Measurements from ENCODE around the gene RHBDL1.

The RHBDL1 gene

GRCh38 chr16:651844-652243 lies 23.6 kb upstream of the RHBDL1 start:
- DNase-seq (ENCODE audit: extremely low spot score): no peak
- no peak for TF ChIP-seq CTCF (IDR thresholded peaks at IDR 0.05; ENCODE audit: control extremely low read depth, extremely low read depth, low read depth, missing control alignments)
- ChIA-PET POLR2A (no interaction called here), CTCF (interaction anchor here (1.0 to 8.2 kb wide), 3 partner anchors 8 to 268 kb away, joined by 3 to 57 read pairs (median 3); no protein-coding TSS in a partner anchor)

DNA sequence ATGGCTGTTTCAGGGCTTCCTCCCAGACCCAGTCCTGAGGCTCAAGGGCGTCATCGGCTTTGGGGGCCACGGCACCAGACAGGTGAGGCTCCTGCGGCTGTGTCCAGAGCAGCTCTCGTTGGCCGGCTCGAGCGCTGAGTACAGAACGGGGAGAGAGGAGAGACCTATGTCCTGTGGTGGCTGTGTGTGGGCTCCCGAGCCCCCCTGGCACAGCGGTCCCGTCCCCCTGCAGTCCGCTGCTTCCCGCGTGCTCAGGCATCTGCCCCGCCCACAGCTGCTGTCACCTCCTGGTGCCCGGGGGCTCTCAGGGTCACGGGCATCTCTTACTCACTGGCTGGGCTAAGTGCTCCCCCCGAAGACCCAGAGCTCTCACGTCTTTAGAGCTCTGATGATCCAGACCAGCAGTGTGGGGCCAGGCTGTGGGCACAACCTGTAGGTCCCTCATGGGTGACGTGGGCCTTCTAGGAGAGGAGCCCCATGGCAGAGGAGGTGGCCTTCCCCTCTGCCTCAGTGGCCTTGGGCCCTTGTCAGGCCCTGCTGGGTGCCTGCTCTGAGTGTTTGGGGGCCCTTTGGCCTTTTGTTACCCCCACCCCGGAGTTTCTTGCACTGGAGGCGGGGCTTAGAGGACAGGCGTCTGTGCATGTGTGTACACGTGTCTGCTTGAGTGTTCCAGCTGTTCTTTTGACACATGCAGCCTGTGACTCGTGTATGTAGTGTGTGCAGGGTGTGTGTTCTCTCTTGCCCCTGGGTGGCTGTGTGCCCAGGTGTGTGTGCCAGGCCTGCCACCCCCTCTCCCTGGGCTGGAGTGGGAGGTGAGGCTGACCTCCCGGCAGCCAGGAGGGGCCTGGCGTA lies 22.8 kb upstream of the RHBDL1 start:
- ChIA-PET POLR2A (no interaction called here), CTCF (interaction anchor here (1.0 to 8.2 kb wide), 3 partner anchors 9 to 269 kb away, joined by 3 to 57 read pairs (median 3); no protein-coding TSS in a partner anchor)
- no peak for DNase-seq (ENCODE audit: extremely low spot score)
- TF ChIP-seq CTCF (IDR thresholded peaks at IDR 0.05; ENCODE audit: control extremely low read depth, extremely low read depth, low read depth, missing control alignments): no peak

- CTCF ChIA-PET: interaction anchor here (0.8 to 8.2 kb wide), 2 partner anchors 8 to 13 kb away, joined by 3 to 57 read pairs; no protein-coding TSS in a partner anchor
- no peak for DNase-seq (ENCODE audit: extremely low spot score)
- POLR2A ChIA-PET: no interaction called here
- TF ChIP-seq CTCF (IDR thresholded peaks at IDR 0.05; ENCODE audit: control extremely low read depth, extremely low read depth, low read depth, missing control alignments): no peak
These were observed 21.4 kb upstream of the RHBDL1 start for GRCh38 chr16:654034-654433.

DNA sequence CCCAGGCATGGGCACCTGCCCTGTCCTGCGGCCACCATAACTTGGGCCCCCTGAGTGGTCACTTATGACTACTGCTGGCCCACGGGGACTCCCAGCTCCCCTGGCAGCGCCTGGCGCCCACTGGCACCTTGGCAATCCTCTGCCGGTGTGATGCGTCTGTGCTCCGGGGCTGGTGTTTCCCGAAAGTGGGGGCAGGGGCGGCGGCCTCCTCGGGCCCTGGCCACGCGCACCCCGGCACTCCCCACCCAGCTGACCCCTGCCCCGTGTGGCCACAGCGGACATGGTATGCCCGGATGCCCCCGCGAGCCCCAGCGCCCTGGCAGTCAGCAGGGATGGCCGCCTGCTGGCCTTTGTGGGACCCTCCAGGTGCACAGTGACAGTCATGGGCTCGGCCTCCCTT lies 18.0 kb upstream of the RHBDL1 start:
- CTCF ChIA-PET: interaction anchor here (1.1 to 1.2 kb wide), 2 partner anchors 10 kb away, joined by 3 to 6 read pairs; no protein-coding TSS in a partner anchor
- POLR2A ChIA-PET: no interaction called here

DNA sequence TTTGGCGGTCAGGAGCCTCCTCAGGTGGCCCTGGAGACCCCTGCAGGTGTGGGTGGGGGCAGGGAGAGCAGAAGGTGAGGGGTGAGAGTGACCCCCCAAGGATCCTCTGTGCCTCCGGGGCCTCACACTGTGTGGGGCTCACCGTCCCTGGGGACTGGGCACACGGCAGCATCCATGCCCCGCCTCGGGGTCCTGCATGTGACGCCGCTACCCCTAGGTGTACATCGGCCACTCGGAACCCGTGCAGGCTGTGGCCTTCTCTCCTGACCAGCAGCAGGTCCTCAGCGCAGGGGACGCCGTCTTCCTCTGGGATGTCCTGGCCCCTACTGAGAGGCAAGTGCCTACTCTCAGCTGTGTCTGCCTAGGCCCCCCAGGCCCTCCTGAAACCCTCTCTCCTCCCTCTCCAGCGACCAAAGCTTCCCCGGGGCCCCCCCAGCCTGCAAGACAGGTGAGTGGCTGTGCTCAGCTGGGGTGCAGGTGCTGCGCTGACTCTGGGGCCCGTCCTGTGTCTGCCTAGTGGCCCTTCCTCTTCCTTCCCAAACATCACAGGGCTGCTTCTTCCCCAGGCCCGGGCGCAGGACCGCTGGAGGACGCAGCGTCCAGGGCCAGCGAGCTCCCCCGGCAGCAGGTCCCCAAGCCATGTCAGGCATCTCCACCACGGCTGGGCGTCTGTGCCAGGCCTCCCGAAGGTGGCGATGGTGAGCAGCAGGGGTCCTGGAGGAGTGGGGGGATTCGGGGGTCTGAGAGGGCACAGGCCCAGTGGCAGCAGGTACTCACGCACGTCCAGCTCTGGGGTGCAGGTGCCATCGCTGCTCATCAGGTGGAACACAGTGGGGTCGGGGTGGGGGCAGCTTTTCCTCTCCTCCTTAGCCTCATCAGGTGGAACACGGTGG lies 16.5 kb upstream of the RHBDL1 start:
- DNase-seq (ENCODE audit: extremely low spot score): no peak
- ChIA-PET POLR2A (no interaction called here), CTCF (interaction anchor here (0.8 to 7.3 kb wide), 4 partner anchors 8 to 23 kb away, joined by 3 to 57 read pairs (median 8); partner anchors contain the start of genes RHBDL1, RHOT2, STUB1 and WDR90)
- no peak for TF ChIP-seq CTCF (IDR thresholded peaks at IDR 0.05; ENCODE audit: control extremely low read depth, extremely low read depth, low read depth, missing control alignments)

More for the DNA sequence above, 18.0 kb upstream of the RHBDL1 start:
- no peak for TF ChIP-seq CTCF (IDR thresholded peaks at IDR 0.05; ENCODE audit: control extremely low read depth, extremely low read depth, low read depth, missing control alignments)
- DNase-seq (ENCODE audit: extremely low spot score): no peak

DNA sequence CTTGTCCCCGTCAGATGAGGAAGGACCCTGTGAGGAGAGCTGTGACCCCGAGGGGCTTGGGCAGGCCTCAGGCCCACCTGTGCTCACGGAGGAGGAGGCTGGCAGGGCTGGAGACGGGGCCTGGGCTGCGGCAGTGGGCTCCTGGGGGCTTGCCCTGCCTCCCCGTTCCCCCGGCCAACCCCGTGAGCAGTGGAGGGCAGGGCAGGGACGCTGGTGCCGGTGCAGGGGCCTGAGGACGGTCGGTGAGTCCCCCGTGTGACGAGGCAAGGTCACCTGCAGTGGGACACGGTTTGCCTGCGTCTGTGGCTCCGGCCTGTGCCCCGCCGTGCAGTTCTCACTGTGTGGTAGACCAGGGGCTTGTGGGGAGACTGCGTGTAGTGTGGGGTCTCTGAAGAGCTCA lies 15.9 kb upstream of the RHBDL1 start:
- ChIA-PET CTCF (interaction anchor here (0.8 to 7.3 kb wide), 3 partner anchors 9 to 22 kb away, joined by 3 to 57 read pairs (median 12); partner anchors contain the start of genes RHBDL1, STUB1 and WDR90), POLR2A (no interaction called here)
- TF ChIP-seq CTCF (IDR thresholded peaks at IDR 0.05; ENCODE audit: control extremely low read depth, extremely low read depth, low read depth, missing control alignments): no peak
- DNase-seq (ENCODE audit: extremely low spot score): no peak
